GM03348 (cell line): Measurements from ENCODE around the gene IGFL4.
A peak's percentile ranks its signal among the peaks of the same experiment; 100 is the strongest.

Experiments
- DNase-seq: peaks from one replicate; pipeline ENCODE4 v3.0.0; 2012; ENCODE audit warnings: low spot score

Gene IGFL4

DNA sequence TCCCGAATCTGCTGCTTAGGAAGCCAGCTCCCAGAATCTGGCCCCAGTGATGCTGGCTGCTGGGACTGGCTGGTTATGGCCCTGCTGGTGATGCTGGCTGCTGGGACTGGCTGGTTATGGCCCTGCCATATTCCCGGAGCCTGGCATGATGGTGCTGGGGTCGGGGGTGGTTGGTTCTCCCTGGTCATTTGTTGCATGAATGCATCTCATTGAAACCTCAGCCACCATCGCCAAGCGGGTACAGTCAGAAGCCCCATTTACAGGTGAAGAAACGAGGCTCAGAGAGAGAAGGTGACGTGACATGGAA lies 20.0 kb downstream of the IGFL4 start:
- no peak for DNase-seq

DNA sequence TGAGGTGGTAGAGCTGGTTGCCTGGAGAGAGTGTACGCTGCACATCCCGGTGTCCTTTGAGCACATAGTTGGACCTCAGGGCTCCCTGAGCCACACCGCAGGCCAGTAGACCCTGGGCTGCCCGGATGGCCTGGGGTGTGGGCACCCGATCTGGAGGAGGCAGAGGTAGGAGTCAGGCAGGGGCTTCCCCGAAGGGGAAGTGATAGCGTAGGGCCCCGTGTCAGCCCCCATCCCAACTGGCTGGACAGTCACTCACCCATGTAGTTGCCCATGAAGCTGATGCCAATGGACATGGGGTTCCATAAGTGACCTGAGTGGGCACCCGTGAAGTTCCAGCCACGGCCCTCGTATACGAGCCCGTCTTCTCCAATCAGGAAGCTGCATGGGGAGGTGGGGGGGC lies 21.5 kb downstream of the IGFL4 start:
- DNase-seq: no peak

DNA sequence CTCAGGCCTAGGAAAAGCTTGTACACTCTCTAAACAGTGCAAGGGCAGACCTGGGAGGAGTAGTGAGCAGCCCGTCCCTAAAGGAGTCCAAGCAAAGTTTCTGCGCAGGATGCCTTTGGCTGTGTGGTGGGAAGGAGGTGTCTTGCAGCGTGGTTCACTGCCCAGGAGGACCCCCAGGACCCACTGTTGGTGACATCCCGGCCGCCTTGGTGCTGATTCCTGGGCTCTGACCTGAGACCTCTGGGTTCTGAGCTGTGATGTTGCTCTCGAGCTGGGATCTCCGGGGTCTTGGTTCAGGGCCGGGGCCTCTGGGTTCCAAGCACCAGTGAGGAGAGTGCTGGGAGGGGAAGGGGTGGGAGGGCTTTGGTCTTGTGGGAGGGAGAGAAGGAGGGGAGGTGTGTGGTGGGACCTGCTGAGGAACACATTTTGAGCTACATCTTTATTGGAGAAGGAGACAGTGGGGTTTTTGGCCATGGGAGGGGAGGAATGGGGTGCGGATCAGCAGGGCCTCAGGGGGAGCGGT lies 22.0 kb downstream of the IGFL4 start:
- no peak for DNase-seq

DNA sequence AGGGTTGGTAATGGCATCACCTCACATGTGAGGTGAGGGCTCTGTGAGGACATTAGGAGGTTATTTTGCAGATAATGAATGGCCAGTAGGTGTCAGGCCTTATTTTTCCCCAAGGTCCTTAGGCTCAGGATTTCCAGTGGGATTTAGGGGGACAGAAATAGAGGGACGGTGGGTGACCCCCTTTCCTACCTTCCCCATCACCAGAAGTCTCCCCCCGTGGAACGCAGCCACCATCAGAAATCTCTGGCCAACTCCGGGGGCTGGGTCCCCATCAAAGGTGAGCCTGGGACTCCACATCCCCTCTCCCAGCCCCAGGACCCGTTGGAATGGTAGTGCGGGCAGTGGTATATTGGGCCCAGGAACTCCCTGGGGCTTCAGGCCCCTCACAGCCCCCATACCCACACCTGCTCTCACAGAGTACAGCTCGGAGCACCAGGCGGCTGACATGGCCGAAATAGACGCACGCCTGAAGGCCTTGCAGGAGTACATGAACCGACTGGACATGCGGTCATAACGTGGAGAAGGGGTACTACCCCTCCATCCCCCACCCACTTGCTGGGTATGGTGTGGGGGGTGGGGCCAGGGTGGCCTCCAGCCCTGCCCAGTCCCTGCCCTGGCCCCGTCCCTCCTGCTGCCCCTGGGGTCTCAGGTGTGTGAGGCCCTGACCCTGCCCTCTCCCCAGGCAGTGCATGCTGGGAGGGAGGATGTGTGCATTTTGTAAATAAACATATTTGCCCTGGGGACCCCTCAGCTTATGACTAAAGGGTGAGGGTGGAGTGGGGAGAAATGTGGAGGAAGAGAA lies 22.7 kb downstream of the IGFL4 start:
- no peak for DNase-seq

DNA sequence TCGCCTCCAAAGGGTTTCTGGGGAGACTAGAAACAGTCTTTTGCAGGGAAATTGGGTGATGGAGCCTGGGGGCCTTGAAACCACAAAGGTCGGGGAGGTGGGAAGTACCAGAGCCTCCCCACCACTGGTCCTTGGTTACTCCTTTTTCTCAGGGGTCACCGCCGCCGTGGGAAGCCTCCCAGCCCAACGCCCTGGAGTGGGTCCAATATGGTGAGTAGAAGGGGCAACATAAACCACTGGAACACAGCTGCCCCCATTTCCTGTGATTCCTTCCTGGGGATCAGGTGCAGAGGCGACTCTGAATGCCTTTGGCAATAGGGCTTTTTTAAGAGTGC lies 23.7 kb downstream of the IGFL4 start:
- DNase-seq: no peak

DNA sequence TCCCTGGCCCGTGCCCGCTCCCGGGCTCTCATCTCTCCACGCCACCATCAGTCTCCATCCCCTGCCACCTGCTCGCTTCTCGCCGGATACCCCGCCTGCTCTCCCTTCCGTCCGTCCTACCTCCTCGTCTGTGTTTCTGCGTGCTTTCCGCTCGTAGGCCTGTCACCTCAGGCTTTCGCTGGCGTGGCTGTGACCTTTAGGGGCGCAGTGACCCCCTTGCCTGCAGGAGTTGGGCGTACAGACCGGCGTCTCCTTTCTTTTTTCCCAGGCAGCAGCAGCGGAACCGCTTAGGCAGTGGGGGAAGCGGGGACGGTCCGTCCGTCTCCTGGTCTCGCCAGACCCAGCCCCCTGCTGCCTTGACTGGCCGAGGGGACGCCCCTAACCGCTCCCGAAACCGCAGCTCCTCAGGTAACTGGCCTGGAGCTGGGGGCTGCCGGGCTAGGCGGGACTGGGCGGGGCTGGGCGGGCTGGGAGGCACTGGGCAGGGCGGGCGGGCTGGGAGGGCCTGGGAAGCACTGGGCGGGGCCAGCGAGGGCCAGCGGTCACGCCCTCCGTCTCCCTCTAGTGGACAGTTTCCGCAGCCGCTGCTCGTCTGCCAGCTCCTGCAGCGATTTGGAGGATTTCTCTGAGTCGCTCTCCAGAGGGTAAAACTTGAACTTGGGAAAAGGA lies 24.2 kb downstream of the IGFL4 start:
- DNase-seq: peak; percentile 95

DNA sequence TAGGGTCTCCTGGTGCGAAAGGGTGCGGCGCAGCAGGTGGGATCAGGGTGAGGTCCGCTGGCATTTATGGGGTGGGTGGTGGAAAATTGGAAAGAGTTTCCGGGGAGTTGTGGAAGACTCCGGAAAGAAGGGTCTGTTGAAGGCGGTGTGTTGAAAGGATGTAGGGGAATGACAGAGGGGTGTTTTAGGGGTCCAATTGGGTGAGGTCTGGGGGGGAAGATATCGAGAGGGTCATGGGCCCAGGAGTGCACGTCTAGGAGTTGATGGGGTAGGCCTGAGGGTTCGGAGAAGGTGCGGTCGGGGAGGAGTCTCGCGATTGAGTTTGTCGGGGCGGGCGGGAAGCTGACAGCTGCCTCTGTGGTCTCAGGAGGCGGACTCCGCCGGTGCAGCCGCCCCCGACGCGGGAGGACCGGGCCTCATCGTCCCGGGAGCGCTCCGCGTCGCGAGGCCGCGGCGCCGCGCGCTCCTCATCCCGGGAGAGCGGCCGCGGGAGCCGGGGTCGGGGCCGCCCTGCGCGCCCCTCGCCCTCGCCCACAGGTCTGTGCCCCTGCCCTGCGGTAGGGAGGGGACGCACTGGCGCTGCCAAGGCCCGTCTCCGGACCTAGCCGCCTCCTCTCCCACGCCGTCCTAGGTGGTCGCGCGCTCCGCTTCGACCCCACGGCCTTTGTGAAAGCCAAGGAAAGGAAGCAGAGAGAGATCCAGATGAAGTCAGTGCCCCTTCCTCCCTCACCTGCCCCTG lies 24.9 kb downstream of the IGFL4 start:
- no peak for DNase-seq

DNA sequence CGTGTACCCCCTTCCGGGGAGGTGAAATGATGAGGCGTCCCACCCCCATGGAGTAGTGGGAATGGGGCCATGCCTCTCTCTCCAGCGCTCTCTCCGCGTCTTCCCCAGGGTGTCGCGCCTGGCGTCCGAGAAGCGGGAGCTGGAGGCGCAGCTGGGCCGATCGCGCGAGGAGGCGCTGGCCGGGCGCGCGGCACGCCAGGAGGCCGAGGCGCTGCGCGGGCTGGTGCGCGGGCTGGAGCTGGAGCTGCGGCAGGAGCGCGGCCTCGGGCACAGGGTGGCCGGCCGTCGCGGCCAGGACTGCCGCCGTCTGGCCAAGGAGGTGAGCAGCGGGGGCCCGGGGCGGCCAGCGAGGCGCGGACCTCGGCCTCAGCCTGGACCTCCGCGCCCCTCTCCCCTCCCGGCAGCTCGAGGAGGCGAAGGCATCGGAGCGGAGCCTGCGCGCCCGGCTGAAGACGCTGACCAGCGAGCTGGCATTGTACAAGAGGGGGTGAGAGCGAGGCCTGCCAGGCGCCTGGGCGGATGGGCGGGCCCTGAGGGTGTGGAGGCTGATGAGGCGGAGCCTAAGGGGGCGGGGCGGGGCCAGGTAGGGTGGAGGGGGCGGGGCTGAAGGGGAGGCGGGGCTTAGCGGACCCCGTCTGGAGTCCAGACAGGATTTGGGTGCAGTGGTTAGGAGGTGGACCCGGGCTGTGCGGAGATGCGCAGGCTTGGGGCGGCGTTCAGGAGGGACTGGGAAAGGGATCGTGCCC lies 25.7 kb downstream of the IGFL4 start:
- peak; percentile 57 for DNase-seq

DNA sequence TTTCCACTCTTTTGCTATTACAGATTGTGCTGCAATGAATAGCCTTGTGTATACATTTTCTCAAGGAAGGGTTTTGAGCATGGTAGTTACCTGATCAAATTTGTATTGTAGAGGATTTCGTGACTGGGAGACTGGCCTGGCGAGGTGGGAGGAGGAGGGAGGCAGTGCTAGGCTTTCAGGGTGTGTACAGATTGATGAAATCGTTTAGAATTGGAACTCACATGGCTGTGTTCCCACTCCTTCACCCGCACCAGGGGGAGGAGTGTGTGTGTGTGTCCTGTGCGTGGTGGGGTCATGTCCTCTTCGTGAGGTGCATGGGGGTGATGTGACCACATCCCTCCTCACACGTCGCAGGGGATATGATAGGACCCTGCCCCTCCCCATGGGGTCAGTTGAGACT lies 26.3 kb downstream of the IGFL4 start:
- DNase-seq: no peak

DNA sequence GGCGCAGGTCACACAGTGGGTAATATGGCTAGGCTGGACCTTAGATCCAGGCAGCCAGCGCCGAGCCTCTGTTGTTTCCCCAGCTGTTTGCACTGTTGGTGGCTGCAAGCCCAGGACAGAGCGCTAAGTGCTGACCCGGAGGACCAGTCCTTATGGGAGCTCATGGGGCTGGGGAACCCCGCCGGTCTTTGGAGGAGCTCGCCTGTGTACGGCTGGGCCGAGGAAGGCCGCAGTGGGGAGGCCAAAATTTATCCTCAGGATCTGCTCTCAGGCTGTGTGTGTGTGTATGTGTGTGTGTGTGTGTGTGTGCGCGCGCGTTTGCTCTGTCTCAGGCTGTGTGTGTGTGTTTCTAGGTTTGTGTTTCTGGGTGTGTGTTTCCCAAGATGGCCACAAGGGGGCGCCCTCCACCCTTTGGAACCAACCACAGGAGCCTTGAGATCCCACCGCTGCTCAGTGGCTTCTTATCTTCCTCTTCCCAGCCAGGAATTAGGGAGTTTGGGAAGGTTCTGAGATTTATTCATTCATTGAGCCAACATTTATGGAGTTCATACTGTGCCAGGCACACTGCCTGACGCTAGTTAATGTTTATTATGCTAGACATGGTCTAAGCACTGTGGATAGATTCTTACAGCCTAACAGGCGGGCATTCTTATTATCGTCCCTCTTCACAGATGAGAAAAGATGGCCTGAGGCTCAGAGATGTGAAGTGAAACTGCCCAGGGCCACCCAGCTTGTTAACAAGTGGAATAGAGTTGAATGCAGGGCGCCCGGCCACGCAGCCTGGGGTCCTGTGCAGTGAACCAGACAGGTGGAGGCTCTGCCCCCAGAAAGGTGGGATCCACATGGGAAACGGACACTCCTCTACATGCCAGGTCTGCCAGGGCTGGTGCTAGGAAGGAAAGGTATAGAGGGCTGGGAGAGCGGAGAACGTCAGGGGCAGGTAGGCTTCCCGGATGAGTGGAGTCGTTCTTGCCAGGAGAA lies 31.0 kb downstream of the IGFL4 start:
- DNase-seq: peak; percentile 82

DNA sequence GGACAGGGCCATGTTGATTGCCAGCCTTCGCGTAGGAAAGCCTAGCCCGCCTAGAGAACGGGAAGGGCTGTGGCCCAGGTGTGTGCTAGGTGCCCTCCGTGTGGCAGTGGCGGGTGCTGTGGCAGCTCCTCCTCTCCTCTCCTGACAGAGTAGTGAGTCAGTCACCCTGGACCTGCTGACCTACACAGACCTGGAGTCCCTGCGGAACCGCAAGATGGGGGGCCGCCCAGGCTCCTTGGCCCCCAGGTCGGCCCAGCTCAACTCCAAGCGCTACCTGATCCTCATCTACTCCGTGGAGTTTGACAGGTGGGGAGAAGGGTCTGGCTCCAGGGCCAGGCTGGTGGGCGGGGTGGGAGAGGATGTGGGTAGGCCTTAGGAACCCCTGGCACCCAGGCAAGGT lies 34.4 kb downstream of the IGFL4 start:
- DNase-seq: no peak

DNA sequence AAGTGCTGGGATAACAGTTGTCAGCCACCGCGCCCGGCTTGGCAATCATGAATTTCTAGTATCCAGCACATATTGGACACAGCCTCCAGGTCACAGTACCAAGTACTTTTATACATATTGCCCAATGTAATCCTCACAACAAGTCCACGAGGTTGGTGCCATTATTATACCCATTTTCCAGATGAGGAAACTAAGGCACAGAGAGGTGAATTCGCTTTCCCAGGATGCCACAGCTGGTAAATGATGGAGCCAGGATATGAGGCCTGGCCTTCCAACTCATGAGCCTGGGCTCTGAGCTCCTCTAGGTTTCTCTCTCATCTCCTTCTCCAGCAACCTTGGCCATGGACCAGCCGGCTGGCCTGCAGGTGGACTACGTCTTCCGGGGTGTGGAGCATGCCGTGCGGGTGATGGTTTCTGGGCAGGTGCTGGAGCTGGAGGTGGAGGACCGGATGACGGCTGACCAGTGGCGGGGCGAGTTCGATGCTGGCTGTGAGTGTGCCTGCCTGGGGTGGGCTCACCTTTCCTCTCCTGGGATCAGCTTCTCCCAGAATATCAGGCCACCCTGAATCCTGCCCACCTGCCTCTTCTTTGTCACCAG lies 38.0 kb downstream of the IGFL4 start:
- DNase-seq: no peak

DNA sequence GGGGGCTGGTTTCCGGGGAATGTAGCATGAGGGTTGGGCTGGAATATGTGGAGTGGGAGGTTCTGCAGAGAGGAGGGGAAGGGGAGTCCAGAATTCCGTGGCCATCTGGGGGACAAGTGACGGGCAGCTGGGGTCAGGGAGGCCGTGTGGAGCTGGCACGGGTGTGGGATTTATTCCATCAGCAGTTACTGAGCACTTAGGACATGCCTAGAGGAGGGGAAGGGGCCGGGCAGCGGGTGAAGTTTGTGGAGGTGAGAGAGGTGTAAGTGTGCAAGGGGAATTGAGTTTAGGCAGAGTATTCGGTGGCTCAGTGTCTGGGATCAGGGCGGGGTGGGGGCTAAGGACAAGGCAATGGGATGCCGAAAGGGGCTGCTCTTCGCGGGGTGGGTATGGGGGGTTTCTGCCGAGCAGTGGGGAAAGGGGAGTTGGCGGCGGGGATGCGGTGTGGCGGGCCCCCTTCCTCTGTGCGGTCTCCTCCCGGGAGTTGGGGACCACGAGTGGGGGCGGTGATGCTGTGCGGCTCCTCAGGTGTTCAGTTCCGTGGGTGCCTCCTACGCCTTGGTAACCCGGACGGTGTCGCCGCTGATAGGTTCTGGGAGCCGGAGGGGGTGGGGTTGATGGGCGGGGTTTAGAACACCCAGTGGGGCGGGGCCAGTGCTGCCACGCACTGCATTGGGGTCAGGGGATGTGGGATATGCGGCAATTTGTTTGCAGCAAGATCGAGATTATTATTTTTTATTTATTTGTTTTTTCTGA lies 40.1 kb downstream of the IGFL4 start:
- DNase-seq: peak; percentile 30

DNA sequence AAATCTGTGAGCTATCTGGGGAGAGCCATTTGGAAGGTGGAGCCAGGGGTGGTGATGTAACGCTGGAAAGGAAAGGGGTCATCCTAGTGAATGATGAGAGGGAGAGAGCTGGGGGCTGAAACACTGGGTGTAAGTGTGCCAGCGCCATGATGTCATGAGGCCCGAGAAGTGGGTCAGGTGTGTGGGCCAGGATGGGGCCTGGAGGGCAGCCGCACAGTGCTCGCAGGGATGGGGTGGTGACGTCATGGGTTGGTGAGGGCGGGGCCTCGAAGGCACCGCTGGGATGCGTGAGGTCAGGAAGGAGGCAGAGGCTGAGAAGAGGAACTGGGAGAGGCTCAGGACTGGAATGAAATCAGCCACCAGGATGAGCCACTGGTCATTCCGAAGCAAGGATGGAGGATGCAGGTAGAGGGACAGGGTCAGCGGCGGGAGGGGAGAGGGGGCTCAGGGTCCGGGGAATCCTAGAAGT lies 41.1 kb downstream of the IGFL4 start:
- peak; percentile 29 for DNase-seq

DNA sequence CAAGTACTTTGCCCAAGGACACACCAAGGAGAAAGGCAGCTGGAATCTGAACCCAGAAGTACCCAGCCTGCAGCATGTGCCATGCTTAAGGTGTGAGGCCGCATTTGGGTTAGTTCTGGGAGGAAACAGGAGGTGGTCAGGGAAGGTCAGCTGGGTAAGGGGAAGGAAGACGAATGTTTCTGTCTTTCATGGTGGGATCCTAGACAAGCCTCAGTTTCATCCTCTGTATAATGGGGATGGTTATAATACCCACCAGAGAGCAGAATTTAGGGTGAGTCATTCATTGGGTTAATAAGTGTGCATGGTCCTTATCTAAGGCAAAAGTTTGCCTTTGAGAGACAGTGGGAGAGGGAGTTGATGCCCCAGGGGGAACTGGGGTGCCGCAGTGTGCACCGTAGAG lies 42.0 kb downstream of the IGFL4 start:
- no peak for DNase-seq

DNA sequence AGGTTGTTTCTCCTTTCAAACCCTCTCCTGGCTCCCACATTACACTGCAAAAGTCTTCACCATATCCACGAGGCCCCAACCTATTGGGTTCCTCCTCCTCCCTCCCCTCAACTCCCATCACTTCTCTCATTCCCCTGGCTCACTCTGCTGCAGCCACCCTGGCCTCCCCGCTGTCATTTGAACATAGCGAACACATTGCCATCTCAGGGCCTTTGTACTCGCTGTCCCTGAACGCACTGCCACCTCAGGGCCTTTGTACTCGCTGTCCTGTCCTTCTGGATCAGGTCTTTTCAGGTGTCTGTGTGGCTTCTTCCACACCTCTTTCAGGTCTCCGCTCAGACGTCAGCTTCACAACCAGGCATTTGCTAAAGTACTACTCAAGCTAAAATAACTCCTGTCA lies 43.9 kb downstream of the IGFL4 start:
- no peak for DNase-seq

DNA sequence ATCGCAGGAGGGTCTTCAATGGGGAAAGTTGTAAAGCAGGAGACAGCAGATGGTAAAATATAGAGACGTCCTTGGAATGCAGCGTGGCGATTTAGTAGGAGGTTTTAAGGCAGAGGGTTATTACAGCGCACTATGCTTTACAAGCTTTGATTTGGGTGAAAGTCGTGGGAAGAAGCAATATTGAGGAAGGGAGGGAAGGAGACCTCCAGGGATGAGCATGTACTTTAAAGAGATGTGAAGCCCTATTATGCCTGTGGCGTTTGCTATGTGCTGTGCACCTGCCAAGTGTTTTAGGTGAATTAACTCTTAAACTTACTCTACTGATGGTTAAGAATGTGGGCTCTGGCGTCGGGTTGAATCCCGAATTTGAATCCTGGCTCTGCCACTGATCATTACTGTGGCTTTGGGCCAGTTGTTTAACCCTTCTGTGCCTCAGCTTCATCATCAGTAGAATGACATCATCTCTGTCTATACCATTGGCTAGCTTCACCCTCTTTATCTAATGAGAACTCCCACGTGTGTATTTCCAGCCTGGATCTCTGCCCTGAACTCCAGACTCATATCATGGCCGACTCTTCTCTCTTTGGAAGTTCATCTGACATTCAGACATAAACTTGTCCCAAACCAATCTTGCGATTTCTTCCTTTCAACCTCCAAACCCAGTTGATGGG lies 45.0 kb downstream of the IGFL4 start:
- no peak for DNase-seq

DNA sequence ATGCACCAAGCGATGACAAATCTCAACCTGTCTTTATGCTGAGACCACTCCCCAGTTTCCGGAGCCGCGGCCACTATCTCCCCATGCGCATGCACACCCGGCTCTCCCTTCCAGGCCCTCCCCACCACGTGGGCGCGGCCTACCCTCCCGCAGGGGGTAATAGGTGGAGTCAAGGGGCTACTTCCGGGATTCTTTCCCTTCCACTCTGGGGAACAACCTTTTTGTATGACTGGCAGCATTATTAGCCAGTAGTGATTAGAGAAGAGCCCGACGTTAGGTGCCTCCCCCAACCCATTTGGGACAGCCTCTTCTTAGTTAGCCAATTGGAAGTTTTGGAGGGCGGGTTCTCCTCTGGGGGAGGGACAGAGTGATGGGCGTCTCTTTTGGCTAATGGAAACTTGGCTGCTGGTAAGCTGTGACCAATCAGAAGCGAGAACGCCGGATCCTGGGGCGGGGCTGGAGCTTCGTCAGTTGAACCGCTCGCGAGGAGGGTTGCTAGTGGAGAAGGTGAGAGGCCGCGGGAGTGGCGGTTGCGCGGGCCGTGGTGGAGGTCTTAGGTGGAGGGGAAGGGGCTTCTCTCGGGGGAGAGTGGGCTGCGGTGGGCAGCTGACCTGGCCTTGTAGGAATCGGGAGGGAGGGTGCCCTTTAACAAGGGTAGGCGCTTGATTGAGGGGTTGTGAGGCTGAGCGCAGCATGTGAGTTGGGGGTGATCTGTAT lies 45.6 kb downstream of the IGFL4 start, which contains the start of gene CCDC61:
CCDC61 (plus strand) TSS at position 470 of the 717 bp plus-strand sequence. CDS start 7,552 bp downstream, outside the sequence.
- DNase-seq: peak; percentile 99
